ENCODE measurements around the gene ZRANB2.
A peak's percentile ranks its signal among the peaks of the same experiment; 100 is the strongest.

- no peak for TF ChIP-seq TAF1 (IDR thresholded peaks at IDR 0.05; ENCODE audit: low read depth)
- TF ChIP-seq, protein P1, sequence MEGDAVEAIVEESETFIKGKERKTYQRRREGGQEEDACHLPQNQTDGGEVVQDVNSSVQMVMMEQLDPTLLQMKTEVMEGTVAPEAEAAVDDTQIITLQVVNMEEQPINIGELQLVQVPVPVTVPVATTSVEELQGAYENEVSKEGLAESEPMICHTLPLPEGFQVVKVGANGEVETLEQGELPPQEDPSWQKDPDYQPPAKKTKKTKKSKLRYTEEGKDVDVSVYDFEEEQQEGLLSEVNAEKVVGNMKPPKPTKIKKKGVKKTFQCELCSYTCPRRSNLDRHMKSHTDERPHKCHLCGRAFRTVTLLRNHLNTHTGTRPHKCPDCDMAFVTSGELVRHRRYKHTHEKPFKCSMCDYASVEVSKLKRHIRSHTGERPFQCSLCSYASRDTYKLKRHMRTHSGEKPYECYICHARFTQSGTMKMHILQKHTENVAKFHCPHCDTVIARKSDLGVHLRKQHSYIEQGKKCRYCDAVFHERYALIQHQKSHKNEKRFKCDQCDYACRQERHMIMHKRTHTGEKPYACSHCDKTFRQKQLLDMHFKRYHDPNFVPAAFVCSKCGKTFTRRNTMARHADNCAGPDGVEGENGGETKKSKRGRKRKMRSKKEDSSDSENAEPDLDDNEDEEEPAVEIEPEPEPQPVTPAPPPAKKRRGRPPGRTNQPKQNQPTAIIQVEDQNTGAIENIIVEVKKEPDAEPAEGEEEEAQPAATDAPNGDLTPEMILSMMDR (IDR thresholded peaks at IDR 0.05; ENCODE audit: poor library complexity, severe bottlenecking): no peak
- TF ChIP-seq SMC3 (conservative IDR thresholded peaks at IDR 0.05; ENCODE audit: poor library complexity): peak; percentile 17
- TF ChIP-seq EZH2 (IDR thresholded peaks at IDR 0.05; ENCODE audit: borderline replicate concordance, insufficient read depth, low read length, poor library complexity, severe bottlenecking): no peak
- TF ChIP-seq RAD21 (conservative IDR thresholded peaks at IDR 0.05): no peak
- TF ChIP-seq EP300 (conservative IDR thresholded peaks at IDR 0.05; ENCODE audit: poor library complexity, severe bottlenecking): no peak
- TF ChIP-seq REST (IDR thresholded peaks at IDR 0.05; ENCODE audit: borderline replicate concordance): no peak
Observed at GRCh38 chr1:71046891-71047634, 33.8 kb downstream of the ZRANB2 start.

All from neural cell (in vitro differentiated cells).